PFSK-1 (cell line): Measurements from ENCODE around the gene ALG5.

Experiments
- POLR2AphosphoS5 ChIP-seq: IDR thresholded peaks from 2 replicates; pipeline ENCODE4 v1.6.1; 2012; ENCODE audit warnings: low read depth, mild to moderate bottlenecking, control low read depth, low read length, moderate library complexity
- TF ChIP-seq, protein P1 (sequence below), 2 experiments: IDR thresholded peaks; 2 replicates each; pipeline versions ENCODE4 v1.6.1 to v1.8.0; 2011 to 2012; ENCODE audit warnings: low read depth in 2 of 2, low read length in 2 of 2, control low read depth in 1 of 2, inconsistent platforms in 1 of 2, mild to moderate bottlenecking in 1 of 2, moderate library complexity in 1 of 2; ENCODE audit not compliant: insufficient read depth in 1 of 2

DNA sequence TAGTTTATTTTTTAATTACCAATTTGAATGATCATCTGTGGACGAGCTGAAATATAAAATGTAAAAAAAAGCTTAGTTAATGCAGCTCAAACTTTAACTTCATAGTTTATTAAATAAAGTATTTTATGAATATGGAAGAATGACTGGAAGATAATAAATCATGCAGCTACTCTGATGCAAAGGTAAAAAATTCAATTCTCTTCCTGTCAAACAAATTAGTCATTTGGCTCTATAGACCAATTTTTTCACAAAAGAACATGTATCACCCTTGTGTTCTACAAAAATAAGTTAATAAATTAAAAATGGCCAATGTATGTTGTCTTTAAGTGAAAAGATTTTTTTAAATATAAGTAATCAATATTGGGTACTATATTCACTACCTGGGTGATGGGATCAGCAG lies 27.6 kb upstream of the ALG5 start:
- TF ChIP-seq POLR2AphosphoS5 = no peak
- TF ChIP-seq, protein P1, sequence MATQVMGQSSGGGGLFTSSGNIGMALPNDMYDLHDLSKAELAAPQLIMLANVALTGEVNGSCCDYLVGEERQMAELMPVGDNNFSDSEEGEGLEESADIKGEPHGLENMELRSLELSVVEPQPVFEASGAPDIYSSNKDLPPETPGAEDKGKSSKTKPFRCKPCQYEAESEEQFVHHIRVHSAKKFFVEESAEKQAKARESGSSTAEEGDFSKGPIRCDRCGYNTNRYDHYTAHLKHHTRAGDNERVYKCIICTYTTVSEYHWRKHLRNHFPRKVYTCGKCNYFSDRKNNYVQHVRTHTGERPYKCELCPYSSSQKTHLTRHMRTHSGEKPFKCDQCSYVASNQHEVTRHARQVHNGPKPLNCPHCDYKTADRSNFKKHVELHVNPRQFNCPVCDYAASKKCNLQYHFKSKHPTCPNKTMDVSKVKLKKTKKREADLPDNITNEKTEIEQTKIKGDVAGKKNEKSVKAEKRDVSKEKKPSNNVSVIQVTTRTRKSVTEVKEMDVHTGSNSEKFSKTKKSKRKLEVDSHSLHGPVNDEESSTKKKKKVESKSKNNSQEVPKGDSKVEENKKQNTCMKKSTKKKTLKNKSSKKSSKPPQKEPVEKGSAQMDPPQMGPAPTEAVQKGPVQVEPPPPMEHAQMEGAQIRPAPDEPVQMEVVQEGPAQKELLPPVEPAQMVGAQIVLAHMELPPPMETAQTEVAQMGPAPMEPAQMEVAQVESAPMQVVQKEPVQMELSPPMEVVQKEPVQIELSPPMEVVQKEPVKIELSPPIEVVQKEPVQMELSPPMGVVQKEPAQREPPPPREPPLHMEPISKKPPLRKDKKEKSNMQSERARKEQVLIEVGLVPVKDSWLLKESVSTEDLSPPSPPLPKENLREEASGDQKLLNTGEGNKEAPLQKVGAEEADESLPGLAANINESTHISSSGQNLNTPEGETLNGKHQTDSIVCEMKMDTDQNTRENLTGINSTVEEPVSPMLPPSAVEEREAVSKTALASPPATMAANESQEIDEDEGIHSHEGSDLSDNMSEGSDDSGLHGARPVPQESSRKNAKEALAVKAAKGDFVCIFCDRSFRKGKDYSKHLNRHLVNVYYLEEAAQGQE (IDR thresholded peaks at IDR 0.05; ENCODE audit: insufficient read depth in 1 of 2, low read depth in 2 of 2, low read length in 2 of 2) = no peak
